Measurements from ENCODE around the gene IGF2. TPM values are rescaled to one million over a fixed set of nuclear protein-coding genes. Genes with fewer than 3 reads are reported as not detected.

IGF2 gene
- total and polyA plus RNA-seq, 2 donors (not counting 3 experiments of a cell fraction or from before 2014, with no cell fraction given) = 5.7 to 21.0 TPM

DNA sequence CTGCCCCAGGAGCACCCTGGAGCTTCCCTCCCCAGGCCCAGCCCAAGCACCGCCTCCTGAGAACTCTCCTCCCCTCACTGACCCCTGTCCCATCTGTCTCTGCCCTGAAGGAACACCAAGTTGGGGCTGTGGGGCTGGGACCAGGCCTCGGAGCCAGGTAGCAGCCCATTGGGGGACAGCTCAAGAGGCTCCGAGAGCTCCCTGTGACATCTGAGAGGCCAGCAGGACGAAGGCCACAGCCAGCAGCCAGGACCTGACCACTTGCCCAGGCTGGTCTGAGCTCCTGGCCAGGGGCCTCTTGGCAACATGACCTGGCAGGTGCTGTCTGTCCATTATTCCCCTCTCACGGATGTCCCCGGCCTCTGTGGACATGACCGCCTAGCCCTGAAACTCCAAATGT is 33.7 kb downstream of the IGF2 start:
- dilution Hi-C loops (cut with MboI; ENCODE audit: extremely low pct_ligation_motif_present, low sequenced_read_pairs) = no loop called here

More for the DNA sequence above, 33.7 kb downstream of the IGF2 start:
- CTCF ChIA-PET = interaction anchor here (0.8 kb wide), 1 partner anchor 47 kb away, joined by 4 read pairs; no protein-coding TSS in a partner anchor
- no peak overlapping the region for H2AFZ ChIP-seq (ENCODE audit: low read depth, low read length)
- POLR2A ChIA-PET = no interaction called here
- no peaks in the 10 kb centered on the region for H3K9me1 ChIP-seq (replicated peaks; ENCODE audit: control insufficient read depth, extremely low read depth, insufficient read depth, low read length)
- TF ChIP-seq, protein P1, sequence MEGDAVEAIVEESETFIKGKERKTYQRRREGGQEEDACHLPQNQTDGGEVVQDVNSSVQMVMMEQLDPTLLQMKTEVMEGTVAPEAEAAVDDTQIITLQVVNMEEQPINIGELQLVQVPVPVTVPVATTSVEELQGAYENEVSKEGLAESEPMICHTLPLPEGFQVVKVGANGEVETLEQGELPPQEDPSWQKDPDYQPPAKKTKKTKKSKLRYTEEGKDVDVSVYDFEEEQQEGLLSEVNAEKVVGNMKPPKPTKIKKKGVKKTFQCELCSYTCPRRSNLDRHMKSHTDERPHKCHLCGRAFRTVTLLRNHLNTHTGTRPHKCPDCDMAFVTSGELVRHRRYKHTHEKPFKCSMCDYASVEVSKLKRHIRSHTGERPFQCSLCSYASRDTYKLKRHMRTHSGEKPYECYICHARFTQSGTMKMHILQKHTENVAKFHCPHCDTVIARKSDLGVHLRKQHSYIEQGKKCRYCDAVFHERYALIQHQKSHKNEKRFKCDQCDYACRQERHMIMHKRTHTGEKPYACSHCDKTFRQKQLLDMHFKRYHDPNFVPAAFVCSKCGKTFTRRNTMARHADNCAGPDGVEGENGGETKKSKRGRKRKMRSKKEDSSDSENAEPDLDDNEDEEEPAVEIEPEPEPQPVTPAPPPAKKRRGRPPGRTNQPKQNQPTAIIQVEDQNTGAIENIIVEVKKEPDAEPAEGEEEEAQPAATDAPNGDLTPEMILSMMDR (IDR thresholded peaks at IDR 0.05; ENCODE audit: extremely low read depth in 1 of 2, insufficient read depth in 1 of 2, low read depth in 1 of 2, low read length in 2 of 2) = no peak
- TF ChIP-seq POLR2A (IDR thresholded peaks at IDR 0.05; ENCODE audit: low read depth, low read length) (no peak), EZH2 (IDR thresholded peaks at IDR 0.05; ENCODE audit: borderline replicate concordance, low read depth, low read length, severe bottlenecking) (no peak), MYC (IDR thresholded peaks at IDR 0.05; ENCODE audit: low read depth, low read length) (no peak), POLR2AphosphoS5 (IDR thresholded peaks at IDR 0.05; ENCODE audit: insufficient read depth, low read depth, low read length) (no peak), FOS (IDR thresholded peaks at IDR 0.05; ENCODE audit: borderline replicate concordance, insufficient read depth, low read length) (no peak), JUN (IDR thresholded peaks at IDR 0.05; ENCODE audit: borderline replicate concordance, insufficient read depth, insufficient read length, low read depth) (no peak), GATA2 (IDR thresholded peaks at IDR 0.05; ENCODE audit: insufficient read depth, insufficient read length, low read depth, low read length) (no peak)
- TF ChIP-seq, protein P2, sequence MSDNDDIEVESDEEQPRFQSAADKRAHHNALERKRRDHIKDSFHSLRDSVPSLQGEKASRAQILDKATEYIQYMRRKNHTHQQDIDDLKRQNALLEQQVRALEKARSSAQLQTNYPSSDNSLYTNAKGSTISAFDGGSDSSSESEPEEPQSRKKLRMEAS (IDR thresholded peaks at IDR 0.05; ENCODE audit: insufficient read depth, insufficient read length) = no peak
- no TSS peak for BruUV-seq (replicated peaks)
- DNase-seq (ENCODE audit: low read depth, low spot score) = no peak
- H3K4me1 ChIP-seq (ENCODE audit: control insufficient read depth, extremely low read depth, insufficient read depth, low read length) = peaks cover 24% of the 10 kb centered on the region
- no peak overlapping the region for H3K4me2 ChIP-seq (ENCODE audit: insufficient read depth, low read length)
- intact Hi-C loops (cut with micrococcal nuclease) = no loop called here
- H3K27me3 ChIP-seq (ENCODE audit: control insufficient read depth in 2 of 2, insufficient read depth in 2 of 2, low read length in 2 of 2) = no peaks in the 10 kb centered on the region
- H3K27ac ChIP-seq (ENCODE audit: insufficient read depth, low read depth, low read length) = no peak overlapping the region
- no peaks in the 10 kb centered on the region for H4K20me1 ChIP-seq (replicated peaks; ENCODE audit: control insufficient read depth, extremely low read depth, insufficient read depth, low read length)
- H3K9ac ChIP-seq (replicated peaks; ENCODE audit: extremely low read depth, insufficient read depth, low read length) = no peak overlapping the region
- no peaks in the 10 kb centered on the region for H3K36me3 ChIP-seq (ENCODE audit: control insufficient read depth in 2 of 2, extremely low read depth in 1 of 2, insufficient read depth in 2 of 2, low read length in 2 of 2)
- FAIRE-seq = no peak
- no peak overlapping the region for H3K4me3 ChIP-seq (replicated peaks in 1 of 3; ENCODE audit: insufficient read depth in 1 of 3, low read depth in 1 of 3, low read length in 3 of 3)
- no peaks in the 10 kb centered on the region for H3K79me2 ChIP-seq (ENCODE audit: control insufficient read depth, insufficient read depth, low read length)
- no peaks in the 10 kb centered on the region for H3K9me3 ChIP-seq (replicated peaks; ENCODE audit: control insufficient read depth, insufficient read depth, low read length)
